Nephron (organoid): ENCODE results near the gene RPRD1A.
"Not testable (repeated sequence)": the region's sequence is repeated elsewhere in the genome, so short reads cannot be mapped to it uniquely, and the experiment has no call there.

ENCODE experiments used
- H3K27ac Mint-ChIP-seq, 3 experiments: 2 replicates each; pipeline ENCODE4 v1.8.0; 2020; ENCODE audit warnings: mixed read lengths in 3 of 3, mild to moderate bottlenecking in 2 of 3, moderate library complexity in 1 of 3
- H3K27me3 Mint-ChIP-seq: 2 replicates; pipeline ENCODE4 v1.8.0; 2021; ENCODE audit warnings: low read depth, mild to moderate bottlenecking, moderate library complexity, mixed read lengths
- H3K36me3 Mint-ChIP-seq: 2 replicates; pipeline ENCODE4 v1.8.0; 2020; ENCODE audit warnings: low read depth, mixed read lengths
- H3K4me1 Mint-ChIP-seq: 2 replicates; pipeline ENCODE4 v1.8.0; 2020; ENCODE audit warnings: mixed read lengths
- H3K4me3 Mint-ChIP-seq, 3 experiments: 2 replicates each; pipeline ENCODE4 v1.8.0; 2020; ENCODE audit warnings: mild to moderate bottlenecking in 3 of 3, mixed read lengths in 3 of 3, moderate library complexity in 2 of 3
- H3K9me3 Mint-ChIP-seq: 2 replicates; pipeline ENCODE4 v1.8.0; 2020; ENCODE audit warnings: mixed read lengths
- TF ChIP-seq, protein P1 (sequence below), 3 experiments: fragments of 200-600 bp; sonication (generic); IDR thresholded peaks; one replicate each; pipeline ENCODE4 v1.5.0; 2021; ENCODE audit warnings: antibody characterized with exemption in 3 of 3; ENCODE audit not compliant: unreplicated experiment in 3 of 3

Gene RPRD1A

GRCh38 chr18:36067055-36067957, at the start of gene RPRD1A:
Gene RPRD1A (minus strand): TSS chr18:36067559. CDS start chr18:36067404, 155 bp downstream.
- TF ChIP-seq, protein P1, sequence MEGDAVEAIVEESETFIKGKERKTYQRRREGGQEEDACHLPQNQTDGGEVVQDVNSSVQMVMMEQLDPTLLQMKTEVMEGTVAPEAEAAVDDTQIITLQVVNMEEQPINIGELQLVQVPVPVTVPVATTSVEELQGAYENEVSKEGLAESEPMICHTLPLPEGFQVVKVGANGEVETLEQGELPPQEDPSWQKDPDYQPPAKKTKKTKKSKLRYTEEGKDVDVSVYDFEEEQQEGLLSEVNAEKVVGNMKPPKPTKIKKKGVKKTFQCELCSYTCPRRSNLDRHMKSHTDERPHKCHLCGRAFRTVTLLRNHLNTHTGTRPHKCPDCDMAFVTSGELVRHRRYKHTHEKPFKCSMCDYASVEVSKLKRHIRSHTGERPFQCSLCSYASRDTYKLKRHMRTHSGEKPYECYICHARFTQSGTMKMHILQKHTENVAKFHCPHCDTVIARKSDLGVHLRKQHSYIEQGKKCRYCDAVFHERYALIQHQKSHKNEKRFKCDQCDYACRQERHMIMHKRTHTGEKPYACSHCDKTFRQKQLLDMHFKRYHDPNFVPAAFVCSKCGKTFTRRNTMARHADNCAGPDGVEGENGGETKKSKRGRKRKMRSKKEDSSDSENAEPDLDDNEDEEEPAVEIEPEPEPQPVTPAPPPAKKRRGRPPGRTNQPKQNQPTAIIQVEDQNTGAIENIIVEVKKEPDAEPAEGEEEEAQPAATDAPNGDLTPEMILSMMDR (IDR thresholded peaks at IDR 0.05; ENCODE audit: unreplicated experiment in 3 of 3): no peak
- H3K4me1 Mint-ChIP-seq: peaks cover 18% of the 10 kb centered on the region
- peak within 1 kb of the TSS; percentile 97 to 100 (median 98) for H3K4me3 Mint-ChIP-seq
- H3K27ac Mint-ChIP-seq: peak within 1 kb of the TSS; percentile 61 to 96 (median 82)
- H3K9me3 Mint-ChIP-seq: peaks cover 3% of the 10 kb centered on the region
- H3K27me3 Mint-ChIP-seq: peaks cover 4% of the 10 kb centered on the region
- H3K36me3 Mint-ChIP-seq: peaks cover 19% of the 10 kb centered on the region

DNA sequence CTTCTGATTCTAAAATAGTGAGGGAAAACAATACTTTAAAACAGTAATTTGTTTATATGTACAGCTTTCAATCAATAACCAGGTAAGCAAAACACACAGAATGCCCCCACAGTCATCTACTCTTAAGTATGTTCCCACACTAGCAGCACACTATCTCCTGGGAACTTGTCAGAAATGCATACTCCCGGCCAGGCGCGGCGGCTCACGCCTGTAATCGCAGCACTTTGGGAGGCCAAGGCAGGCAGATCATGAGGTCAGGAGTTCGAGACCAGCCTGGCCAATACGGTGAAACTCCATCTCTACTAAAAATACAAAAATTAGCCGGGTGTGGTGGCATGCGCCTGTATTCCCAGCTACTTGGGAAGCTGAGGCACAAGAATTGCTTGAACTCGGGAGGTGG, 49.4 kb upstream of the RPRD1A start:
- not testable (repeated sequence) for H3K27me3 Mint-ChIP-seq, H3K27ac Mint-ChIP-seq, H3K4me1 Mint-ChIP-seq, H3K4me3 Mint-ChIP-seq, H3K9me3 Mint-ChIP-seq
- peaks cover 81% of the 10 kb centered on the region for H3K36me3 Mint-ChIP-seq

DNA sequence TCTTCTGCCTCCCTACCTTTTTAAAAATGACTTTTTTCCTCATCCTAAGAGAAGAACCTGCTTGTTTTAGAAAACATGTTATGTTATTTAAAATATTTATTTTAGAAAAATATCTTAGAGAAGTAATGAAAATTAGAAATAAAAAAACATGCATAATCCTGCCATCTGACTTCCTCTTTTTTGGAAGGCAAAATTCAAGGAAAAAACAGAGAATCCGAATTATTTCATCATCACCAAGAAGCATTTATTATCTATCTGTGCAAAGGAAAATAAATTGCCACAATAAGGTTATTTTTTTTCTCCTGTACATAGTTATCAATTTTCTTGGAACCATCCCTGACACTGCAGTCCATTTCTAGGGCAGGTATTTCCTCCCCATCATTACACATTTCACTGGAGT, 47.4 kb upstream of the RPRD1A start:
- Mint-ChIP-seq H3K36me3 (peaks cover 78% of the 10 kb centered on the region), H3K4me1 (no peaks in the 10 kb centered on the region), H3K4me3 (no peak overlapping the region), H3K9me3 (no peaks in the 10 kb centered on the region), H3K27ac (no peak overlapping the region), H3K27me3 (no peaks in the 10 kb centered on the region)
- TF ChIP-seq, protein P1 (IDR thresholded peaks at IDR 0.05; ENCODE audit: unreplicated experiment in 3 of 3): no peak

- no peaks in the 10 kb centered on the region for H3K4me1 Mint-ChIP-seq
- no peaks in the 10 kb centered on the region for H3K9me3 Mint-ChIP-seq
- TF ChIP-seq, protein P1 (IDR thresholded peaks at IDR 0.05; ENCODE audit: unreplicated experiment in 3 of 3): no peak
- H3K36me3 Mint-ChIP-seq: peaks cover 79% of the 10 kb centered on the region
- H3K4me3 Mint-ChIP-seq: no peak overlapping the region
- H3K27ac Mint-ChIP-seq: no peak overlapping the region
- no peaks in the 10 kb centered on the region for H3K27me3 Mint-ChIP-seq
These were observed 46.9 kb upstream of the RPRD1A start for GRCh38 chr18:36114251-36114650.

DNA sequence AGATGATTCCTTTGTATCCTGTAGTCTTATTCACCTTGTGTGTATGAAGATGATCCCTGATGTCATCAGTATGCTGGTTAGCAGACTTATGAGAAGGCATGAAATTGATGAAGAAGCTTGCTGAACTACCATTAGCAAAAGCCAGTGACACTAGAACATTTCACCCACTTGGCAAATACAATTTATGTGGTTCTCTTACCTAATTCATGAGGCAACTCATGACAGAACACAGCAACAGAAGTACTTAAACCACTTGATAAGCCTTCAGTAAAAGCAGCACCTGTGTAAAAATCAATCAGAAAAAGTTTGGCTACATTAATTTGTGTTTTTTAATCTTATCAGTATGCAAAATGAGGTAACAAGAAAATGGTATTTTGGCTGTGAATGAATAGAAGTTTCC, 44.9 kb upstream of the RPRD1A start:
- Mint-ChIP-seq H3K9me3 (no peaks in the 10 kb centered on the region), H3K4me3 (no peak overlapping the region), H3K36me3 (peaks cover 76% of the 10 kb centered on the region), H3K4me1 (no peaks in the 10 kb centered on the region), H3K27me3 (no peaks in the 10 kb centered on the region), H3K27ac (no peak overlapping the region)
- TF ChIP-seq, protein P1 (IDR thresholded peaks at IDR 0.05; ENCODE audit: unreplicated experiment in 3 of 3): no peak

DNA sequence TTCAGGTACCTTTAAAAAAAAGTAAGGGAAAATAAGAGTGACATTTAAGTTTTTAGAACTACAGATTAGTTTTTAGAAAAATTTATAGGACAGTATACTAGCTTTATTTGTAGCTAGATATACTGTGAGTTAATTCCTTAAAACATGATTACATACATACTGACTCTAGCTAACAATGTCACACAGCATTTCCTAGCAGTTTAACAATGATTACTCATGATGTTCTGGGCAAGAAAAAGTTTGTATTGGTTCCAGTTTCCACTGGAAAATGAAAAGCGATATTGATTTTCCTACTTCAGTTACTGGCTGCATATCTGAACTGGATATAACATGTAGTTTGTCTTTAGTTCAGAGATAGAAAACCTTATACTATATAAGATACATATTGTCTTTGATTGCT, 42.4 kb upstream of the RPRD1A start:
- Mint-ChIP-seq H3K4me3 (no peak overlapping the region), H3K27ac (no peak overlapping the region), H3K27me3 (no peaks in the 10 kb centered on the region), H3K9me3 (peaks cover 2% of the 10 kb centered on the region), H3K36me3 (peaks cover 52% of the 10 kb centered on the region), H3K4me1 (no peaks in the 10 kb centered on the region)
- TF ChIP-seq, protein P1 (IDR thresholded peaks at IDR 0.05; ENCODE audit: unreplicated experiment in 3 of 3): no peak
